T-helper 1 cell treated with Interleukin-12 subunit alpha and Interleukin-12 subunit beta and Interleukin-4 antibody, amounts not matched to agents 30 μg/mL and 1 μg/mL, for 36 hours (primary cell): ENCODE data around the gene NHEJ1.

ENCODE experiments used
- H3K27ac Mint-ChIP-seq: one replicate; pipeline ENCODE4 v1.8.0; 2021; ENCODE audit warnings: mild to moderate bottlenecking, mixed read lengths
- H3K27me3 Mint-ChIP-seq: one replicate; pipeline ENCODE4 v1.8.0; 2021; ENCODE audit warnings: low read depth, mixed read lengths
- H3K36me3 Mint-ChIP-seq: one replicate; pipeline ENCODE4 v1.8.0; 2021; ENCODE audit warnings: low read depth, mixed read lengths
- H3K4me1 Mint-ChIP-seq: one replicate; pipeline ENCODE4 v1.8.0; 2021; ENCODE audit warnings: low read depth, mixed read lengths
- H3K4me3 Mint-ChIP-seq: one replicate; pipeline ENCODE4 v1.8.0; 2021; ENCODE audit warnings: mild to moderate bottlenecking, moderate library complexity, mixed read lengths
- H3K9me3 Mint-ChIP-seq: one replicate; pipeline ENCODE4 v1.8.0; 2021; ENCODE audit warnings: mixed read lengths

Gene NHEJ1

GRCh38 chr2:219126555-219126954 lies 34.1 kb downstream of the NHEJ1 start:
- H3K27me3 Mint-ChIP-seq: no peaks in the 10 kb centered on the region
- H3K4me3 Mint-ChIP-seq: no peak overlapping the region

GRCh38 chr2:219125886-219126270 lies 34.7 kb downstream of the NHEJ1 start:
- Mint-ChIP-seq H3K27me3 (no peaks in the 10 kb centered on the region), H3K9me3 (no peaks in the 10 kb centered on the region), H3K36me3 (no peaks in the 10 kb centered on the region), H3K4me1 (peaks cover 6% of the 10 kb centered on the region), H3K4me3 (no peak overlapping the region), H3K27ac (no peak overlapping the region)

More at GRCh38 chr2:219126555-219126954, 34.1 kb downstream of the NHEJ1 start:
- H3K36me3 Mint-ChIP-seq: no peaks in the 10 kb centered on the region
- peaks cover 6% of the 10 kb centered on the region for H3K4me1 Mint-ChIP-seq
- H3K27ac Mint-ChIP-seq: no peak overlapping the region
- no peaks in the 10 kb centered on the region for H3K9me3 Mint-ChIP-seq

- H3K4me1 Mint-ChIP-seq: peaks cover 6% of the 10 kb centered on the region
- H3K27ac Mint-ChIP-seq: no peak overlapping the region
- no peaks in the 10 kb centered on the region for H3K9me3 Mint-ChIP-seq
- H3K27me3 Mint-ChIP-seq: no peaks in the 10 kb centered on the region
- H3K4me3 Mint-ChIP-seq: no peak overlapping the region
- no peaks in the 10 kb centered on the region for H3K36me3 Mint-ChIP-seq
Measured at GRCh38 chr2:219125225-219125885, 35.3 kb downstream of the NHEJ1 start.

- Mint-ChIP-seq H3K27me3 (no peaks in the 10 kb centered on the region), H3K27ac (no peak overlapping the region), H3K4me3 (no peak overlapping the region), H3K36me3 (no peaks in the 10 kb centered on the region), H3K4me1 (peaks cover 6% of the 10 kb centered on the region), H3K9me3 (no peaks in the 10 kb centered on the region)
Measured at GRCh38 chr2:219124381-219125110, 36.1 kb downstream of the NHEJ1 start.

- Mint-ChIP-seq H3K27me3 (no peaks in the 10 kb centered on the region), H3K27ac (no peak overlapping the region), H3K9me3 (no peaks in the 10 kb centered on the region), H3K36me3 (no peaks in the 10 kb centered on the region), H3K4me1 (peaks cover 6% of the 10 kb centered on the region), H3K4me3 (no peak overlapping the region)
Measured at GRCh38 chr2:219123356-219124135, 37.1 kb downstream of the NHEJ1 start.

- Mint-ChIP-seq H3K4me1 (peaks cover 6% of the 10 kb centered on the region), H3K27ac (no peak overlapping the region), H3K36me3 (no peaks in the 10 kb centered on the region), H3K27me3 (no peaks in the 10 kb centered on the region), H3K4me3 (no peak overlapping the region), H3K9me3 (no peaks in the 10 kb centered on the region)
Measured at GRCh38 chr2:219122202-219122980, 38.2 kb downstream of the NHEJ1 start.

GRCh38 chr2:219120082-219120481 lies 40.5 kb downstream of the NHEJ1 start:
- no peak overlapping the region for H3K4me3 Mint-ChIP-seq
- no peaks in the 10 kb centered on the region for H3K36me3 Mint-ChIP-seq
- peaks cover 6% of the 10 kb centered on the region for H3K4me1 Mint-ChIP-seq
- H3K27me3 Mint-ChIP-seq: no peaks in the 10 kb centered on the region
- no peaks in the 10 kb centered on the region for H3K9me3 Mint-ChIP-seq
- H3K27ac Mint-ChIP-seq: no peak overlapping the region

- H3K27me3 Mint-ChIP-seq: no peaks in the 10 kb centered on the region
- no peak overlapping the region for H3K4me3 Mint-ChIP-seq
- H3K27ac Mint-ChIP-seq: no peak overlapping the region
- peaks cover 4% of the 10 kb centered on the region for H3K4me1 Mint-ChIP-seq
- H3K9me3 Mint-ChIP-seq: no peaks in the 10 kb centered on the region
- H3K36me3 Mint-ChIP-seq: no peaks in the 10 kb centered on the region
Measured at GRCh38 chr2:219119422-219120043, 41.1 kb downstream of the NHEJ1 start.

GRCh38 chr2:219118504-219118903 lies 42.1 kb downstream of the NHEJ1 start:
- Mint-ChIP-seq H3K4me3 (no peak overlapping the region), H3K9me3 (no peaks in the 10 kb centered on the region), H3K4me1 (no peaks in the 10 kb centered on the region), H3K36me3 (no peaks in the 10 kb centered on the region), H3K27ac (no peak overlapping the region), H3K27me3 (no peaks in the 10 kb centered on the region)

- Mint-ChIP-seq H3K4me1 (no peaks in the 10 kb centered on the region), H3K27me3 (no peaks in the 10 kb centered on the region), H3K27ac (no peak overlapping the region), H3K9me3 (no peaks in the 10 kb centered on the region), H3K4me3 (no peak overlapping the region), H3K36me3 (no peaks in the 10 kb centered on the region)
Measured at GRCh38 chr2:219116776-219117646, 43.6 kb downstream of the NHEJ1 start.

GRCh38 chr2:219112651-219113338 lies 47.8 kb downstream of the NHEJ1 start:
- Mint-ChIP-seq H3K27ac (no peak overlapping the region), H3K4me1 (peaks cover 1% of the 10 kb centered on the region), H3K9me3 (no peaks in the 10 kb centered on the region), H3K36me3 (no peaks in the 10 kb centered on the region), H3K27me3 (no peaks in the 10 kb centered on the region), H3K4me3 (no peak overlapping the region)

GRCh38 chr2:219112062-219112406 lies 48.6 kb downstream of the NHEJ1 start:
- H3K4me1 Mint-ChIP-seq: peaks cover 1% of the 10 kb centered on the region
- no peaks in the 10 kb centered on the region for H3K36me3 Mint-ChIP-seq
- H3K4me3 Mint-ChIP-seq: no peak overlapping the region
- no peaks in the 10 kb centered on the region for H3K27me3 Mint-ChIP-seq
- no peak overlapping the region for H3K27ac Mint-ChIP-seq
- H3K9me3 Mint-ChIP-seq: no peaks in the 10 kb centered on the region
